Stimulated activated CD8-positive, alpha-beta memory T cell treated with anti-CD3 and anti-CD28 coated beads, Interleukin-15, amount 100 ng/mL, for 24 hours (primary cell): Measurements from ENCODE around the gene WWOX.

Source experiments
- DNase-seq: peaks from one replicate; pipeline ENCODE4 v3.0.0-alpha.2; 2020; ENCODE audit warnings: low read depth

The WWOX gene

DNA sequence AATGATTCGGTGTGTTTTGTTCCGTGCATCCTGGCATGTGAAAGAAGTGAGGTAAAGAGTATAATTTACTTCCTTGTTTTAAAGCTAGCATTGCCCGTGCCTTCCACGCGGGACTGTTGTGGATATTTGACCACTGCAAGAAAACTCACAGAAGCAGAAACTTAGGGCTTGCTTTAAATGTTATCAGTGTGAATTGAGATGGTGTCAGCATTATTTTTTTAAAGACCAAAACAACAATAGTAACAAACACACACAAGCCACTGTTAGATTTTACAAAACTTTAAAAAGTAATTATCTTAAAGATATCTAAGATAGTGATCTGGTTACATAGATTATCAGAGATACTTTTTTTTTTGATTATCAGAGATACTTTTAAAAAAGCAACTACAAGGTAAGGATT lies 47.4 kb downstream of the WWOX start:
- DNase-seq = no peak

DNA sequence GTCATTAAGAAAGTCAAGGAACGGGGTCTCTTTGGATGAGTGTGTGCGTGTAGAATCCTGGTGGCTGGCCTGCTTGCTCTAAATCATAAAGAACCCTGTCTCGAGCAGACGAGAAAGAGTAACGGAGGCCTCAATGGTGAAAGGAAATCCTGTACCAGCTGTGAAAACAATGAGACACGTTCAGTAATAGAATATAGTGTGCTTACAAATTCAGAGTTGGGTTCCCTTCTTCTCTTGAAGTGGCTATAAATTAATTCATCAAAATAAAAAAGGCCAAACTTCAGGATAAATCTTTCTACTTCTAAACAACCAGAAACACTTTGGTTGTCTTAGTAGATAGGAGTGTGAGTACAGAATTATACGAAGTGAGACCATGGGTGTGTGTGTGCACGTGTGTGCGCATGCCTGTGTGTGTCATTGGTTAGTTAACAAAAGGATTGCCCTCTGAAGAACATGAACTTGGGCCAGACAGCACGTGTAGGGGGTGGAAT lies 48.5 kb downstream of the WWOX start:
- no peak for DNase-seq

DNA sequence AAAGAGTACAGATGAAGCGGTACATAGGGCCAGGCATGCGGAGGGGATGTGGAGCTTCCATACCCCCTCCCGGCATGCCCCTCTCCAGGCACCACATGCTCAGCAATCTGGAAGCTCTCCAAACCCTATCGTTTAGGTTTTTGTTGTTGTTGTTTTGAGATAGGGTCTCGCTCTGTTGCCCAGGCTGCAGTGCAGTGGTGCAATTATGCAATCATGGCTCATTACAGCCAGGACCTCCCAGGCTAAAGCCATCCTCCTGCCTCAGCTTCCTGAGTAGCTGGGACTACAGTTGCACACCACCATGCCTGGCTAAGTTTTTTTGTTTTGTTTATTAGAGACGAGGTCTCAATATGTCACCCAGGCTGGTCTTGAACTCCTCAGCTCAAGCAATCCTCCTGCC lies 50.8 kb downstream of the WWOX start:
- no peak for DNase-seq

DNA sequence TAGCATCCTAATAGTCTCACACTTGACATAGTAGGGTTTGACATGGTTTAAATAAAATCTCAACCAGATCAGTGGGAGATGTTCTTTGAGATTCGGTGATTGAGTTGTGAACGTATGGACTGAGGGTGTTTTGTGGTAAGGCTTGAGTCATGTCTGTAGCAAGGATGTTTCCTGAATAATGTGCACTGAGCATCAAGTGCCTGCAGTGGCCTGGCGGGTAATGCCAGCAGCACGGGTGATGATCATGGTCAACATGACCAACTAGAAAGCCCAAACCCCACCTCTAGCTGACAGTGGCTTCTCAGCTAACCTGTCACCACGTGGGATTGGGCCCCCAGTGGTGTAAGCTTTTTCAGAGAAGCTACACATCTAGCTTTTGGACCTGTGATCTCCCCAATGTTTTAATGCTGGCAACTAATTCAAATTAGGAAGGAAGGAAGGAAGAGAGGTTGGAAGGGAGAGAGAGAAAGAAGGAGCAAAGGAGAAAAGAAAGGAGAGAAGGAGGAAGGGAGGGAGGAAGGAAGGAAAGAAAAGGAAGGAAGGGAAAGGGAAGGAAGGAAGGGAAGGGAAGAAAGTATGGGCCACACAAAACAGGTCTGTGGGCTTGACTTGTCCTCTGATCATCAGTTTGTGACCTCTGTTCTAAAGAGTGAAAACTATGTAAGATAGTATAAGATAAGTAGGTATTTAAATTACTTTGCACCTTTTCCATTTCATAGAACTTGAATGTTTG lies 55.4 kb downstream of the WWOX start:
- DNase-seq = no peak

DNA sequence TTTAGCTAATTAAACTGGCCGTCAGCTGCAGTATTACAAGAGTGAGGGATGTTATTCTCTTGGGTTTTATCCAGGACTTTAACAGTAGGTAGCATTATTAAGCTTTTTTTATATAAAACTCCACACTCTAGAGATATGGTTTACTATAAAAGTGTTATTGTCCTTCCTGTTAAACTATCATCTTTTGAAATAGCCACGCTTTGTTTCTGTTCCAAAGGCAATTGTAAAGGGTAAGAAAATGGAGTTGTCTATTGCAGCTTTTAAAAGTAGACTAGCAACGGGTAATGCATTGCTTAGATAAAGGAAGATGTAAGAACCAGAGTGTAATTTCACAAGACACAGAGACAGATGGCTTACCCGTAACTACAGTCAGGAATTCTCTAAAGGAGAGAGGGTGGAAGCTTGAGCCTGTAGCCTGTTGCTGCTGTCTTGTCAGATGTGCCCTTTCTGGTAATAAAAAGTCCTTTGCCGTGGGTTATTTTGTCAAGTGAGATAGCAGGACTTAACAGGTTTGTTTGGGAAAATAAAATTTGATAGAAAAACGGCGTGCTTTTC lies 56.4 kb downstream of the WWOX start:
- DNase-seq = no peak

DNA sequence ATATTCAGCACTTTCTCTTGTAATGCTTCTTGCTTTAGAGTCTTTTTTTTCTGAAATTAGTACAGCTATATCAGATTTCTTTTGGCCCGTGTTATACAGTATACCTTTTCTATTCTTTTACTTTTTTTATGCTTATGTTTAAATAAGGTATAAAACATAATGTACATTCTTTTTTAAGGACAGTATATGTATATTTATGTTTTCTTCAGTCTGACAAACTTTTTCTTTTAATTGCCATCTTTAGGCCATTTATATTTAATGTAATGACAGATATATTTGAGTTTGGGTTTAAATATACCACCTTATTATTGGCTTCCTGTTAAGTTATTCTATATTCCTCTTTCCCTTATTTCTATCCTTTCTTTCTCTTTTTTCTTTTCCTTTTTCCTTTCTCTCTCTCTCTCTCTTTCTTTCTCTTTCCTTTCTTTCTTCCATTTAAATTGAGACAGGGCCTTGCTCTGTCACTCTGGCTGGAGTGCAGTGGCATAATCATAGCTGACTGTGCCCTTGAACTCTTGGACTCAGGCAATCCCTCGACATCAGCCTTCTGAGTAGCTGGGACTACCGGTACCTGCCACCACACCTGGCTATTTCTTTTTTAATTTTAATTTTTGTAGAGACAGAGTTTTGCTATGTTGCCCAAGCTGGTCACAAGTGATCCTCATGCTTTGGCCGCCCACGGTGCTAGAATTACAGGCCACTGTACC lies 61.7 kb downstream of the WWOX start:
- DNase-seq = no peak

DNA sequence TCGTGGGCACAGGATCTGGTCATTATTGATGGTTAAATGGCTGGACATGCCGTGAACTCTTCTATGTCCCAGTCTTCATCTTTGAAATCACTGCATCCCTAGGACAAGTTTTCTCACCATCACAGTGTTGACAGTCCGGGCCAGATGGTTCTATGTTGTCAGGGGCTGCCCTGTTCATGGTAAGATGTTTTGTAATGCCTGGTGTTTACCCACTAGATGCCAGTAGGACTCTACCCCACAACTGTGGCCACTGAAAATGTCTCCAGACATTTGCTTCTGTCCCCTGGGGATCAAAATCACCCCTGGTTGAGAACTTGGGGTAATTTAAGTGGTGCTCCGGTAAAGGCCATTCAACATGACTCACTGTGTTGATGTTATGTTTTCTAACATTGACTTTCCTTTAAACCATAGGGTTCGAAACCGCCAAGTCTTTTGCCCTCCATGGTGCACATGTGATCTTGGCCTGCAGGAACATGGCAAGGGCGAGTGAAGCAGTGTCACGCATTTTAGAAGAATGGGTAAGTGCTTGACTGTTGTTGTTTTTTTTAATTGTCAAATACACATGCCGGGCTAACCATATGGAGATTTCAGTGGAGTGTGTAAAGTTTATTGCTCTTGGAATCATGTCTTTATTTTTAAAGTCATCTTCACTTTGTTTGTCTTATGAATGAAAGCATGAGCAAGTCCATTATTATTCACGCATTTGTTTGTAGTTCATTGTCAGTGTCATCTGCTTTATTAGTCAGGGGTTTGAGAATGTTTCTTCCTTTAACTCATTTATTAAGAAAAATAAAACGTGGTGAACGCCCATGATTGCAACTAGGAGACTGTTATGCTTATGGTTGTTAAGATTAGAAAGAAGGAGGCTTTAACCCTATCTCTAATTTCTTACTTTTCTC lies 64.6 kb downstream of the WWOX start:
- DNase-seq = no peak

- no peak for DNase-seq
Observed at GRCh38 chr16:78170494-78170933, 71.1 kb downstream of the WWOX start.

DNA sequence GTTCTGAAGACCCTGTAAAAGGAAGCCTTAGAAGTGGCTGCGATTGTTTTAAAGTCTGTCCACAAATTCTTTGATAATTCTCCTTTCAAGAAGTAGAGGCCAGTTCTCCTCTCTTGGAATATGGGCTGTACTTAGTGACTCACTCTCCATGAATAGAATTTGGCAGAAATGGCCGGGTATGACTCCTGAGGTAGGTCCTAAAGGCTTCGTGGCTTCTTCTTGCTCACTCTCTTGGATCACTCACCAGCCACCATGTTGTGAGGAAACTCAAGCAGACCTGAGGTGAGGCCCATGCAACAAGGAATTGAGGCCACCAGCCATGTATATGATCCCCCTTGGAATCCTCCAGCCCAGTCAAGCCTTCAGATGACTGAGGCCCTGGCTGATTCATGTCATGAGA lies 75.8 kb downstream of the WWOX start:
- DNase-seq = no peak

- DNase-seq = no peak
Observed at GRCh38 chr16:78176435-78176834, 77.0 kb downstream of the WWOX start.

- no peak for DNase-seq
Observed at GRCh38 chr16:78177218-78177617, 77.8 kb downstream of the WWOX start.

GRCh38 chr16:78177987-78178386 lies 78.5 kb downstream of the WWOX start:
- no peak for DNase-seq

DNA sequence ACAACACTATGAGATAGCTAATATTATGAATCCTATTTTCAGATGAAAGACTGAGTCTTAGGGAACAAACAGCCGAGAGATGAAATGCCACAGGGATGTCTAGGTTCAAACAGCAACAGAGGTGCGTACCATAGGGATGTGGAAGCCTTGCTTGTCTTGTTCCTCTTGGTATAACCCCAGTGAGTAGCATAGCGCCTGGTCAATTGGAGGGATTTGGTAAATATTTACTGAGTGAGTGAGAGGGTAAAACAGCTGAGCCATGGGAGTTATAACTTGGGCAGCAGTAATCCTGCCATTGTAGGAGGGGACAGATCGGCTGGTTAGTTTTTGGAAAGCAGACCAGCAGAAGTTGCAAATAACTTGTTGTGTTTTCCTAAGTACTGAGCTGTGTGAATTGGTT lies 80.2 kb downstream of the WWOX start:
- no peak for DNase-seq

GRCh38 chr16:78180349-78180748 lies 80.9 kb downstream of the WWOX start:
- DNase-seq = no peak

- no peak for DNase-seq
Observed at GRCh38 chr16:78183437-78184237, 84.2 kb downstream of the WWOX start.

- no peak for DNase-seq
Observed at GRCh38 chr16:78184238-78185183, 85.1 kb downstream of the WWOX start.

- no peak for DNase-seq
Observed at GRCh38 chr16:78189121-78189520, 89.7 kb downstream of the WWOX start.

DNA sequence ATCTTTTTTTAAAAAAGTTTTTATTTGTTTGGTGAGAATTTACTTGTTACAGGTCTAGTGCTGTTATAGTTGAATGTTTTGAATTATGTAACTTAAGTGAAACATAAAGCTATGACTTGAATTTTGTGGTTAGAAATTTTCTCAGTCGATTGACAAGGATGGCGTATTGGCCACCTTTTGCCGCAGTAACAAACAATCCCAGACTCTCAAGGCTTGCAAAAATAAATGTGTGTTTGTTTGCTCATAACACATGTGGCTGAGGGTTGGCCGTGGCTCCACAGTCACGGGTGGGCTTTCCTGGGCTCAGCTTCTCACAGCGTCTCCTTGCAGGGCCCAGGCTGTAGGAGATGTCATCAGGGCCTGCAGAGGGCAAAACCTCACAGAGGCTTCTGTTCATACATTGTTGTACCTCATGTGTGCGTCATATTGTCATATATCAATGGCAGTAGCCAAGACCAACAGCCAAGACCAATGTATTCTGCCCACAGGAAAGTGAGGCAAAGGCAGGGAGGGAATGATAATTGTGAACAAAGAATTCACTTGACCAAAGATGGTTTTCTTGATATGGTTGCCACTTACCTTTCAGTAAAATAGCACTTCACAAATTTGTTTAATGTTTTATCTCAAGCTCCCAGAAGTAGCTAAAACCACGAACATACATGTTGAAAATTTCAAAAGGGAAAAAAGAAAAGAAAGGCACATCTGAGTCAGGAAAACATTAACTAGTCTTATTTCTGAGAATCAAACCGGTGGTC lies 93.5 kb downstream of the WWOX start:
- no peak for DNase-seq

DNA sequence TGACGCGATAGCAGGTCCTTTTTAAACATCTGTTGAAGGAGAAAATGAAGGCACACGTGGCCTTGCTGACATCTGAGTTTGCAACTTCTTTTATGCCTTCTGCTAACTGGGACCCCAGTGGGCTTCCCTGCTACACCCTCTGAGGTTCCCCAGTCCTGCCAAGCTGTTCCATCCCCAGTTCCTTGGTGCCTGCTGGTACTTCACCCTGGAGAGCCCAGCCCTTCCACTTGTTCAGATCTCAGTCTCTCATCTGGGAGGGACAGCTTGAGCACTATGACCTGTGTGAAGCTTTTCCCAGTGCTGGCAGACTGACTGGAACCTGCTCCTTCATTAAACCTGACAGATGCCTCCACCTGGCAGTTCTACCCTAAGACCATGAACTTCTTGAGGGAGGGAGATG lies 95.5 kb downstream of the WWOX start:
- DNase-seq = no peak

GRCh38 chr16:78195797-78196196 lies 96.3 kb downstream of the WWOX start:
- no peak for DNase-seq
